RWPE1 (cell line): ENCODE results near the gene MEGF8.

Source experiments
- CTCF ChIA-PET: fragments of 350-600 bp; sonication (Branson Sonifier 250); formaldehyde crosslinking; extraction: SDS; loops from one replicate; lab custom pipeline; 2021; lab: Yijun Ruan, JAX
- POLR2A ChIA-PET: fragments of 400-600 bp; formaldehyde crosslinking; extraction: SDS; loops from one replicate; lab custom pipeline; 2020; ENCODE audit warnings: antibody characterized with exemption; ENCODE audit not compliant: low non-redundant PET; lab: Yijun Ruan, JAX
- DNase-seq: peaks from one replicate; pipeline ENCODE4 v3.0.0; 2012; ENCODE audit warnings: low spot score
- H3K27ac ChIP-seq: fragments of 450-650 bp; 2 replicates; pipeline ENCODE4 v1.5.1; 2017
- TF ChIP-seq, protein P1 (sequence below): fragments of 450-650 bp; conservative IDR thresholded peaks from 2 replicates; pipeline ENCODE4 v1.5.1; 2017; ENCODE audit warnings: low read depth, mild to moderate bottlenecking

MEGF8 gene

DNA sequence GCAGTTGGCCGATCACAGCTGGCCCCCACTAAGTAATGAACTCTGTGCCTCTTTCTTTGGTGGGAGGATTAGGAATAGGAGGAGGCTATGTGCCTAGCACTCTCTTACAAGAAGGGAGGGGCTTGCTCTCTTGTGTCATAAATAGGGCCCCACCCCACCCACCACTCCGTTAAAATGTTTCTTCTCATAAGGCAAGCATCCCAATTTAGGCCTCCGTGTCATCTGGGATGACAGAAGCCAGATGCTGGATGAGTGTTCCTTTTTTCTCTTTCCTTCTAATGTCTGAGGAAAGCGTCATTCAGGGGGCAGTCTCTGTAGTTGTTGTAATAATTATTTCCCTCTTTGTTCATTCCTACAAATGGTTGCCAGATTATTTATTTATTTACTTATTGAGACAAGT, 101.9 kb downstream of the MEGF8 start, which contains the start of gene LIPE:
Gene LIPE (minus strand): TSS at position 76 of the 400 bp plus-strand sequence. CDS start 239 bp downstream, outside the sequence.
- no peak within 1 kb of the TSS for H3K27ac ChIP-seq
- DNase-seq: no peak
- TF ChIP-seq, protein P1, sequence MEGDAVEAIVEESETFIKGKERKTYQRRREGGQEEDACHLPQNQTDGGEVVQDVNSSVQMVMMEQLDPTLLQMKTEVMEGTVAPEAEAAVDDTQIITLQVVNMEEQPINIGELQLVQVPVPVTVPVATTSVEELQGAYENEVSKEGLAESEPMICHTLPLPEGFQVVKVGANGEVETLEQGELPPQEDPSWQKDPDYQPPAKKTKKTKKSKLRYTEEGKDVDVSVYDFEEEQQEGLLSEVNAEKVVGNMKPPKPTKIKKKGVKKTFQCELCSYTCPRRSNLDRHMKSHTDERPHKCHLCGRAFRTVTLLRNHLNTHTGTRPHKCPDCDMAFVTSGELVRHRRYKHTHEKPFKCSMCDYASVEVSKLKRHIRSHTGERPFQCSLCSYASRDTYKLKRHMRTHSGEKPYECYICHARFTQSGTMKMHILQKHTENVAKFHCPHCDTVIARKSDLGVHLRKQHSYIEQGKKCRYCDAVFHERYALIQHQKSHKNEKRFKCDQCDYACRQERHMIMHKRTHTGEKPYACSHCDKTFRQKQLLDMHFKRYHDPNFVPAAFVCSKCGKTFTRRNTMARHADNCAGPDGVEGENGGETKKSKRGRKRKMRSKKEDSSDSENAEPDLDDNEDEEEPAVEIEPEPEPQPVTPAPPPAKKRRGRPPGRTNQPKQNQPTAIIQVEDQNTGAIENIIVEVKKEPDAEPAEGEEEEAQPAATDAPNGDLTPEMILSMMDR: no peak
- CTCF ChIA-PET: interaction anchor here (1.4 kb wide), 1 partner anchor 11 kb away, joined by 3 read pairs; no protein-coding TSS in a partner anchor
- POLR2A ChIA-PET: no interaction called here
